ENCODE data around the gene VEGFD.

The VEGFD gene

GRCh38 chrX:15384304-15384703, at the start of gene VEGFD:
Gene VEGFD, minus strand, starts transcription at chrX:15384413. Its CDS starts 467 bp downstream, at chrX:15383946.
- no peak for DNase-seq (ENCODE audit: low spot score)

GRCh38 chrX:15430584-15430983, 46.4 kb upstream of the VEGFD start:
- DNase-seq (ENCODE audit: low spot score) = no peak

GRCh38 chrX:15430076-15430475, 45.9 kb upstream of the VEGFD start:
- no peak for DNase-seq (ENCODE audit: low spot score)

GRCh38 chrX:15425024-15425423, 40.8 kb upstream of the VEGFD start:
- no peak for DNase-seq (ENCODE audit: low spot score)

- no peak for DNase-seq (ENCODE audit: low spot score)
These were observed 34.5 kb upstream of the VEGFD start for GRCh38 chrX:15418707-15419181.

GRCh38 chrX:15418041-15418706, 34.0 kb upstream of the VEGFD start:
- no peak for DNase-seq (ENCODE audit: low spot score)

GRCh38 chrX:15416133-15416993, 32.1 kb upstream of the VEGFD start:
- DNase-seq (ENCODE audit: low spot score) = no peak

- DNase-seq (ENCODE audit: low spot score) = no peak
These were observed 28.9 kb upstream of the VEGFD start for GRCh38 chrX:15413101-15413500.

GRCh38 chrX:15410947-15411346, 26.7 kb upstream of the VEGFD start:
- DNase-seq (ENCODE audit: low spot score) = no peak

GRCh38 chrX:15410430-15410829, 26.2 kb upstream of the VEGFD start:
- no peak for DNase-seq (ENCODE audit: low spot score)

GRCh38 chrX:15405846-15406245, 21.6 kb upstream of the VEGFD start:
- no peak for DNase-seq (ENCODE audit: low spot score)

- DNase-seq (ENCODE audit: low spot score) = no peak
These were observed 20.3 kb upstream of the VEGFD start for GRCh38 chrX:15404401-15405096.

GRCh38 chrX:15401378-15401777, 17.2 kb upstream of the VEGFD start:
- DNase-seq (ENCODE audit: low spot score) = no peak

GRCh38 chrX:15399962-15400391, 15.8 kb upstream of the VEGFD start:
- no peak for DNase-seq (ENCODE audit: low spot score)

GRCh38 chrX:15398874-15399273, 14.7 kb upstream of the VEGFD start:
- no peak for DNase-seq (ENCODE audit: low spot score)

GRCh38 chrX:15395789-15396188, 11.6 kb upstream of the VEGFD start:
- no peak for DNase-seq (ENCODE audit: low spot score)

GRCh38 chrX:15391850-15392249, 7.6 kb upstream of the VEGFD start:
- DNase-seq (ENCODE audit: low spot score) = peak; percentile 4

GRCh38 chrX:15382813-15383212, 1.4 kb downstream of the VEGFD start:
- no peak for DNase-seq (ENCODE audit: low spot score)

- no peak for DNase-seq (ENCODE audit: low spot score)
These were observed 7.3 kb downstream of the VEGFD start for GRCh38 chrX:15376956-15377355.

GRCh38 chrX:15373976-15374375, 10.2 kb downstream of the VEGFD start:
- DNase-seq (ENCODE audit: low spot score) = no peak

GRCh38 chrX:15366506-15367352, 17.5 kb downstream of the VEGFD start:
- DNase-seq (ENCODE audit: low spot score) = no peak

- no peak for DNase-seq (ENCODE audit: low spot score)
These were observed 24.5 kb downstream of the VEGFD start for GRCh38 chrX:15359701-15360100.

Measured in iPS-NIHi11 (cell line).